Stimulated activated CD4-positive, alpha-beta T cell treated with anti-CD3 and anti-CD28 coated beads, Interleukin-1b, Interleukin-23, amount 100 ng/mL, for 48 hours (primary cell): ENCODE data around the gene DHRS3.

Experiments used
- DNase-seq: peaks from one replicate; pipeline ENCODE4 v3.0.0-alpha.2; 2020

DHRS3 gene

DNA sequence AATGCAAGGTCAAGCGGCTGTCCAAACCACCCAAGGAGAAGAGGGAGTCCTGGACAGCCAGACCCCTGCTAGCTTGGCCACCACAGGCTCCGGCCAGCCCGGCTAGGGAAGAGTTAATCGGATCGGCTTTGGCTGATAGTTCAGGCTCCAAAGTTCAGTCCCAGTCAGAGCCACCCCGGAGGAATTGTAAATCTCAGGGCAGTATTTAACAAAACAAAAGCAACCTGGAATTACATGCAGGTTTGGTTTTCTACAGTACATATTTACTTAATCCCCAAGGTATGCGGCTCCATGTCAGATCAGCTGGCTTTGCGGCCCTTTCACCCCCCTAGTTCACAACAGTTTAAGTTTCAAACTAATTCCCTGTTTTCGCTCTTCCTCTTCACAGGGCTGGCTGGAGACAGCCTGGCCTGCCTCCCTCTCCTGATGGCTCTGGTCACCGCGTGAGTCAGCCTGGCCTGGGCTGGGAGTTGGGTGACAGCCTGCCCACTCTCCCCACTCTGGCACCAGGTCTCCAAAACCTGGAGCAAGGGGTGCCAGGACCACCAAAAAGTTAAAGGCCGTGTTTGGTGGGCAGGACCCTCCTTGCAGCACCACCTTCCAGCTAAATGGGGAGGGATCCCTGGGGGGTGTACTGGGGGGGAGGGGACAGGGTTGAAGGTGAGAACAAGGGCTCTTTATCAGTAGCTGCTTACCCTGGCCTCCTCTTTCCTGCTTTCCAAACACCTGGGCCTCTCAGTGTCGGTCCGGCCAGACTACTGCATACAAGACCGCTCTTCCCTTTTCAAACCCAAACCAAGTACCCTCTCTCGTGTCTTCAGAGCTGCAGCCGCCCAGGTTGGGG lies 1.9 kb downstream of the DHRS3 start:
- DNase-seq = no peak

DNA sequence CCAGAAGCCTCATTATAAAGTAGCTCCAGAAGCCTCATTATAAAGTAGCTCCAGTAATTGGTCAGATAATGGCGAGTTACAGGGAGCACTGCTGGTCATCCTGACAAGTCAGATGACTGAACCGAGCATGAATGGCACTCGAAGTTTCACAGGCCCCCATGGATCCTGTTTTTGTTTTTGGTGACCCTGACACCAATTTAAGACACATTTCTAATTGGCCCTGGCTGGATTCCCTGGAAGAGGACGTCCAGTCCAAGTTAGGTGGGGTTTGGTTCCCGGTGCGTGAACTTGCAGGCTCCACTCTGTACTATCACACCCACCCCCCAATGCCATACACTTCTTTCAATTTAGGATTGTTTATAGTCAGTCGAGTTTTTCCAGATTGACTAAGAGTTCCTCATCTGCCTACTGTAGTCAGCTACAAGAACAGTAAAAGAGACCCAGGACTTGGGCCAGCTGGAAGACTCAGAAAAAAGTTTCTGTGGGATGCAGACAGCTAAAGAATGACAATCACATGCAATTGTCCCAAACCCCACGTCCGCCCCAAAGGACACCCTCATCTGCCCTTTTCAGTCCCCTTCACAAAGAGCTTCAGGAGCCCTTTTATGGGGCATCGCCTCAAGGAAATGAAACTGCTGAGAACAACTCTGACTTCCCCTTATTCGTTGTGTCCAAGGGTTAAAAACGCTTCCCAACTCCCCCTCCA lies 2.7 kb downstream of the DHRS3 start:
- no peak for DNase-seq

DNA sequence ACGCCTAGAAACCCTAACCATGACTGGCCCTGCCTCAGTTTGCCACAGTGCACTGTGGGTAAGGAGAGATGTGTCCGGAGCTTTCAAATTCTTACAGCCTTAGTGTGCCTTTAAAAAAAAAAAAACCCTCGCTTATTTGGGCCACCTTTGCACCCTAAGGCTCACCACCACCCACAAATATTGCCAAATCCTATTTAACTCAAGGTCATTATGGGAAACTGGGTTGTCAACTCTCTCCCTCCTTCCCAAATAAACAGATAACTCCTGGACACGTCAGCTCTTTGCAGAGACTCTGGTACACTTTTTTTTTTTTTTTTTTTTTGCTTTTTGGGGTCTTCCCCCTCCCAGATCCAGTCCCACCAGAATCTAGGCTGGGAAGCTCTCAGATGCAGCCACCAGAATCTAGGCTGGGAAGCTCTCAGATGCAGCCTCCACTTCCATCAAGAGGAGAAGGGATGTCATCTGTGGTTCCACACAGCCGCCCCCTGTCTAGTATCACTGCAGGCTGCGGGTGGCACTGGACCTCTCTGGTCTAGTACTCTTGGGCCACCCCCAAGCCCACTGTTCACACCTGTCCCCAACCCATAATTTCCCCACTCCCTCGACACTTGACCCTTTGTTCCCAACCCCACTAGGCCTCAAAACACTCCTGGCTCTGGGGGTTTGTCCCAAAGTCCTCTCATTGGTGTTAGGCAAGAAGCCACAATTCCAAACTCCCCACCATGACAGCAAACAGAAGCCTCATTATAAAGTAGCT lies 3.4 kb downstream of the DHRS3 start:
- no peak for DNase-seq

DNA sequence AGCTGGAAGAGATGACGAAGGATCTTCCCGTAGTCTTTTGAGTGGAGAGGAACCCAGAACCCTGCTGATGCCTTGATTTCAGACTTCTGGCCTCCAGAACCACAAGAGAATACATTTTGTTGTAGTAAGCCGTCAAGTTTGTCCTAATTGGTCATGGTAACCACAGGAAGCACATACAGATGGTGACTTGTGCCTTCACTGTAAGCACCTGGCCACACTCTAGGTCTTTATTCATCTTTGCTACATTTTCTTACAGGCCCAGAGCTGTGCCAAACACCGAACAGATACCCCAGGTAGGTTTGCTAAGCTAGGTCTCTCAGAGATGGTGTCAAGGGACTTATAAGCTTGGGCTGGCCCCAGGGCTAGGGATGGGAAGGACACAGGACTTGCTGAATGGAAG lies 4.8 kb downstream of the DHRS3 start:
- DNase-seq = no peak

DNA sequence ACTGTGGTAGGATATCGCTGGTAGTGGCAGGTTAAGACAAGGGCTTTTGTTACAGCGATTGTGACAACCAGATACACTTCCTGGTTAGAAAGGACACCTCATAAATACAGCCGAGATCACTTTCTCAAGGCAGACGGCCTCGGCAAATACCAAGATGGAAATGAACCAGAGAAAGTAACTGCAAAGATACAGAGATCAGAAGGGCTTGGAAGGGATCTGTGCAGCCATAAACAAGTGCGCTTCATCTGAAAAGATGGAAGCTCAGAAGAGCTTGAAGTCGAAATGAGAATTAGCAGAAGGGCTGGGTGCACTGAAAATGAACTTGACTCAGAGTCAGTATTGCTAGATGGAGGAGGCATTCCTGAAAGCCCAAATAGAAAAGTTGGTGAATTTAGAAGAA lies 7.1 kb downstream of the DHRS3 start:
- no peak for DNase-seq

DNA sequence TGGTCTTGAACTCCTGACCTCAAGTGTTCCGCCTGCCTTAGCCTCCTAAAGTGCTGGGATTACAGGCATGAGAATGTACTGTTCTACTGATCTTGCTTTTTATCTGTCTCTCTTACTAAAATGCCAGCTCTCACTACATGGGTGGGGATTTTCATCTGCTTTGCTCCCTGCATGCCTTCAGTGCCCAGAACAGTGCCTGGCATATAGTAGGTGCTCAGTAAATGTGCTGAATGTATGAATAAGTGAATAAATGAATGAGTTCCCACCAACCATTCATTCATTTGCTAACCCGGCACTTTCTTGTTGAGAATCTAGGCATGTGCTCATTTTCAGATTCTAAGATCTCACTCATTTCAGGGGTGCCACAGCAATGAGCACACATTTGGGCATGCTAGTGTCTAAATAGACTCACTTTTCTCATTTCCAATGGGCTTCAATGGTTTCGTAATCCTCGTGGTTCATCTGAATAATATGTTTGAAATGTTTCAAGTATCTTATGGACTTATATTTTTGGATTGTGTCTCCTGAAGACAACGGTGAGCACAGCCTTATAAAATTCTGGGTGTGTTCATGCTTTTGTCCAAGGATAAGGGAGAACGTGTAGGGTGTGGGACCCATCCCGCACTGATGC lies 7.6 kb downstream of the DHRS3 start:
- no peak for DNase-seq

DNA sequence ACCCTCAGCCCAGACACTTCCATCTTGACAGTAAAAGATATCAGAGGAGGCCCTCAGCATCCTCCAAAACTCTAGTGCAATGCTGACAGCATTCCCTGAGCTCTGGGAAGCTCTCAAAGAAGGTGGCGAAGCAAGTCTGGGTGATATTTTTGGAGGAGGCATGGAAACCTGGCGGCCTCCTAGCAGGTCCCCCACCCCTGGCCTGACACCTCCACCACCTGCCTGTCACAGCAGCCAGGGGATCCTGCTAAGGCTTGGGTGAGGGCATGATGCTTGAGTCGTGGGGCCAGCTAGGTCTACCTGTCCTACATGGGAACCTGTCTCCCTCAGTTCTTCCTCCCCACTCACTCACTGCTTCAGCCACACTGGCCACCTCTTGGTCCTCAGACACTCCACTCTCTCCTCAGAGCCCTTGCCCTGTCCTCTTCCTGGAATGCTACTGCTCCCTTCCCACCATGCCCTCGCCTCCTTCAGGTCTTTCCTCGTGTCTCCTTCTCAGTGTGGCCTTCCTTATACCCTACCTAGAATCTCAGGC lies 8.5 kb downstream of the DHRS3 start:
- no peak for DNase-seq

DNA sequence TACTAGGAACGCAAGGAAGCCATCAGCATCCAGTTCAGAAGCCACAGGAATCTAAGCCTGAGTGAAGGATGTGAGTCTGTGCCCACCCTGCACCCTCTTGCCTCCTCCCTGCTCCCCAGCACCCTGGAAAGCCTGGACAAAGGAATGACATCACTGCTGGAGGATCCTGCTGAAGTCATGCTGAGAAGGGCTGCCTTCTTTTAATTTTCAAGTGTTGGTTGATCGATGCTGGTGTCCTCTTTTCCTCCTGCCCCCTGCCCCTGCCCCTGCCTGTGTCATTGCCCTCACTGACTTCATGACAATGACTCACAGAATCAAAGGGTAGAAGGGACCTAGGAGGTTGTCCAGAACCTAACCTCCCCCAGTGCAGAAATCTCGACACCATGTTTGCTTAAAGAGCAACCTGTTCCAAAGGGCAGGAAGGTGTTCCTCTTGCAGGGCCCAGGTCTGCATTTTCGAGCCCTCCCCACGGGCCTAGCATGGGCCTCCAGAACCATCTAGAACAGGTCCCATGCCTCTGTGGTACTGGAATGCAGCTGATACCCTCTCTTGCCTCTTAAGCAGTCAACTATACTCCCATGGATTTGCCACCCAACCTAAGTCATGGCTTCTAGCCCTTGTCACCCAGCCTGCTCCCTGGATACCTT lies 9.6 kb downstream of the DHRS3 start:
- DNase-seq = no peak

DNA sequence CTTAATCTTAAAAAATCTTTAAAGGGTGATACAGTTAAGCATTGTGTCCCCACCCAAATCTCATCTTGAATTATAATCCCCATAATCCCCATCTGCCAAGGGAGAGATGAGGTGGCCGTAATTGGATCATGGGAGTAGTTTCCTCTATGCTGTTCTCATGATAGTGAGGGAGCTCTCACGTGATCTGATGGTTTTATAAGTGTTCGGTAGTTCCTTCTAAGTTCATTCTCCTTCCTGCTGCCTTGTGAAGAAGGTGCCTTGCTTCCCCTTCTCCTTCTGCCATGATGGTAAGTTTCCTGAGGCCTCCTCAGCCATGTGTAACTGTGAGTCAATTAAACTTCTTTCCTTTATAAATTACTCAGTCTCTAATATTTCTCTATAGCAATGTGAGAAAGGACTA lies 10.7 kb downstream of the DHRS3 start:
- DNase-seq = no peak

DNA sequence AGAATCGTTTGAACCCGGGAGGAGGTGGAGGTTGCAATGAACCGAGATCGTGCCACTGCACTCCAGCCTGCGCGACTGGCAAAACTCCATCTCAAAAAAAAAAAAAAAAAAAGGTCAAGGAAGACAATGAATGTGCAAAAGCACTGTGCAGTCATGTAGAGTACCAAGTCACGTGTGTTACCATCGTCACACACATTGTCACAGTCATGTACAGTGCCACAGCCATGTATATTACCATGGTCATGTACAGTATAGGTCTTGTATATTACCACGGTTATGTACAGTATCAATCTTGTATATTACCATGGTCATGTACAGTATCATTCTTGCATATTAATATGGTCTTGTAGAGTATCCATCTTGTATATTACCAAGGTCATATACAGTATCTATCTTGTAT lies 13.0 kb downstream of the DHRS3 start:
- DNase-seq = no peak

DNA sequence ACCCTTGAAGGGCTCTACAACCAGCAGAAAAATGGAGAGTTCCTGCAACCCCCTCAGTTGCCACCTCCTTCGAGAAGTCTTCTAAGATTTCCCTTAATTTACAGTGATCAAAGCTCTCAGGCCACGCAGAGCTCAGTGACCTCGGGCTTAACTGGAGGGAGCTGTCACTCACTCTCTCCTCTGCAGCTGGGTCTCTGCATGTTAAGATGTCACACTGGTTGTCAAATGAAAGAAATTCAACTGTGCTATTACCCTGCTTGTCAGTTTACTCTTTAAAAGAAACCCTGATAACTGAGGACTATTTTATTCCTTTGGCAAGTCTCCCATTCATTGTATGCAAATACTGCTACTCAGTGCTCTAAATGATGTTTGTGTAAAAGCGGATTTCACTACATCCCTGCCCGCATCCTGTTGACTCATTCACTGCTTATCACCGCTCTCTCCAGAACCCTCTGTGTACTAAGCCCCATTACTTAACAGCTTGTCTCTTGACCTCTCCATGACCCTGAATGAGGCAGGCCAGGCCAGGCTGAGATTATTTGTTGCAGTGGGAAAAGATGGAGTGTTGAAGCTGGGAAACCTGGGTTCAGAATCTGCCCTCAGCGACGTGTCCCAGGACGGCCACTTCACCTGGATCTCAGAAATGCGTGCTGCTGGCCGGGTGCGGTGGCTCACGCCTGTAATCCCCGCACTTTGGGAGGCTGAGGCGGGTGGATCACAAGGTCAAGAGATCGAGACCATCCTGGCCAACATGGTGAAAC lies 13.7 kb downstream of the DHRS3 start:
- peak; percentile 76 for DNase-seq

DNA sequence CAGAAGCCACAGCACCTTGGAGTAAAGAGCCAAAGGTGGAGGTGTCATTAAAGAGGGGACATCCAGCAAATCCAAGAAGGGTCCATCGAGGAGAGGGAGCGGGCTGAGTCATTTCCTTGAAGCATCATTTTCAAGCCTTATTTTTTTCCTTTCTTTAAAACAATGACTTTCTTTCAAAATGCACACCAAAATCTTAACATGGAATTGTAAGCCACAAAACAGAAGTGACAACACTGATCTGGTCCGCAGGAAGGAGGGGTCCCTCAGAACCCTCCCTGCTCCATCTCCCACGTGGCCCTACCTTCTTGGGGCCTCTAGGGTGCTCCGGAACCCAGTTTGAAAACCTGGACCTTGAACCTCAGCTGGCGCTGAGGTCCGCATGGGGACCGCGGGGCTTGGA lies 14.8 kb downstream of the DHRS3 start:
- DNase-seq = no peak

DNA sequence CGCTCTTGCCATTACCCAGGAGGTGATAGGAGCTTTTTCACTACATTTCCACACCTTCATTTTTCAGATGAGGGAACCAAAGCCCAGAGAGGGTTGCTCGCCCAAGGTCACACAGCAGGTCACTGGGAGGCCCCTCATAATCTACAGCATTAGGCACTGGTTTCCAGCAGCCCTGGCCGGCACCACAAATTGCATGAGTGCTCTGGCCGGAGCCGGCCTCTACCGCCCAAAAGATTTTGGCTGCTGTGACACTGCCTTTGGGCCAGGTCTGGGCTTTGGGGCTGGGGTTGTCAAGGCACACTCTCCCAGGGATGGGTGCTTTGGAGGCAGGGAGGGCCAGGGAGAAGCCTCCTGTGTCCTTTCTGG lies 15.4 kb downstream of the DHRS3 start:
- no peak for DNase-seq

DNA sequence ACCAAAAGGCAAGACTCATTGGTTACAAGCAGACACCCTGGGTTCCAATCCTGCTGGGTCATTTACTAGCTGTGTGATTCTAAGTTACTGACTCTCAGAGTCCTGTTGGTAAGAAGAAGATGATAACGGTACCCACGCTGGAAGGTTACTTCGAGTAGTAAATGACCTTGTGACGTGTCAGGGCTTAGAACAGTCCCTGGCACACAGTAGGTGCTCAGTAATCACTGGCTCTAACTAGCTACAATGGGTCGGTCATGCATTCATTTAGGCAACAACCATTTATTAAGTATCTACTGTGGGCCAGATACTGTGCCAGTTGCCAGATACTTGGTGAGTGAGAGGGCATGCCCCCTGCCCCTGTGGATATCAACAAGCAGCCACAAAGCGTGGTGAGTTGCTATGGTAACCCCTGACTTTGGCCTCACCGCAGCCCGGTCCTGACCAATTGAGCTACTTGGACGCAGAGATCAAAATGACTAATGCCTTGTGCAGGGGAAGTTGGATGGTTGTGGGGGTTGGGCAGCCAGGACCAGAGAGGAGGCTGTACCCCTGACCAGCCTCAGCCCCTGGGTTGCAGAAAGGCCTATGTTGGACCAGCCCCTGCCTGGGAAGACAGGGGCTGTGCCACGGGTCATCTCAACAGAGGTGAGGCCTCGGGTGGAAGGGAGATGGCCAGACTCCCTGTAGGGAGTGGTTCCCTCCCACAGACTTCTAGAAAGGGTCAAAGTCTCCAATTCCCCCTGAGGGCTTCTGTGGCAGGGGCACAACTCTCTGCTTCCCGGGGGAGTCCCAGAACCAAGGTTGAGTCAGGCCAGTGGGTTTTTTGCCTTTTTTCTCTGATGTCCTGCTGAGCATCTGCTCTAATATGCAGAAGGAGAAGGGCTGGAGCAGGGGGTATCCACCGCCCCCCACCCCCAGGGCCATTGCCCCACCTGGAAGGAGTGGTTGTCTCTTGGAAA lies 16.0 kb downstream of the DHRS3 start:
- no peak for DNase-seq

DNA sequence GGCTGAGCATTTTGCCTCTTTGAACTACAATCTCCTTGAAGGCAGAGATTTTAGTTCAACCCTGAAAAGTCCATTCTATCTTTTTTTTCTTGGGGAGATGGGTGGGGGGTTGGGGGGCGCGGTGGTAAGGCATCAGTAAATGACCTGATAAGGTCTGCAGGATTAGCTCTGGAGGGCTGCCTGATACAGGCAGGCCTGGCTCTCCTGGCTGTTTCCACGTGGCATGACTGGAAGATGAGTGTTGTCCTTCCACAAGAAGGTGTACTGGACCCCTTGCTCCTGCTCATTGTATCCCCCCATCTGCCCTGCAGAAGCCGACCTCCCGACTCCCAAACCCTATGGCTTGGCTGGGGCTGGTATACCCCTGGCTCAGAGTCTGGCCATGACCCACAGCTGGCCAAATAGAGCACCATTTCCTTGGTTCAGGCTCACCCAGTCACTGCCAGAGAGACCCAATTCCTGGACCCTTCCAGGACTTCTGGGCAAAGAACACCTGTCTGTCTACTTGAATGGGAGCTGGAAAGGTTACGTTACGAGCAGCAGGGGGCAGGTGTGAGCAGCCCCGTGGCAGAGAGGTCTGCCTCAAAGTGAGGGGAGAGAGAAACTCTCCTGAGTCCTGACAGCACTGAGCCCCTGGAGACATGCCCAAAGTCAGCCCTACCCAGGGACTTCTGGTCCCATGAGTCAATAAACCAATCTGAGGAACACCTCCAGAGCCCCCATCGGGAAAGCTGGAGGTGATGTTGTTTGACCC lies 17.0 kb downstream of the DHRS3 start:
- DNase-seq = peak; percentile 37

DNA sequence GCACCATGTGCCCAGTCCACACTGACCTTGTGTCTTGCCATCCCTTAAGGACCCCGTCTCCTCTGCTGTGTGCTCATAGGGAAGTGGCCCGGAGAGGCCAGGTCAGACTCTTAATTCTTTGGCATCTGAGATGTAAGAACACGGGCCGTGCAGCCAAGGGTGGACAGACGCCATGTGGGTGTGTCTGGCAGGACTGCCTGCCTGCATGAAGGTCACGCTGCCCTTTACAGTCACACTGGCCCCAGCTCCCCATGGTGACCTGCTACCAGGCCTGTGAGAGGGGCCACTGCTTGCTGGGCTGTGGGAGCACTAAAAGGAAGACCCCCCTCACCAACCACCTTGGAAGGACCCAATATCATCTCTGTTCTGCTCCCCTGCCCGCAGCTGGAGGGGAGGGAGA lies 17.7 kb downstream of the DHRS3 start:
- DNase-seq = no peak

DNA sequence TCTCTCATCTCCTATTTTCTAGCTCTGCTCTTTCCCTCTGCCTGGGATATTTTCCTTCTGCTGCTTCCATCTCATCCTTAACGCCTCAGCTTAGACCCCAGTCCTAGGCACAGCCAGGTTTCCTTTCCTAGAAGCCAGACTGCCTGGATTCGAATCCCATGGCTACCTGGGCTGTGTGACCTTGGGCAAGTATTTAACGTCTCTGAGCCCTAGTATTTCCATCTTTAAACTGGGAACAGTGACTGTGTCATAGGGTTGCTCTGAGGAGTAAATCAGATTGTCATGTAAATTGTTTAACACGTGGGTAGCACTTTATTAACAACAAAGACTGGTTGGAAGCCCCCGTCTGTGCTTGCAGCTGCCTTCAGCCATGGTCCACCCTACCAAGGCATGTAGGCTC lies 18.4 kb downstream of the DHRS3 start:
- no peak for DNase-seq

DNA sequence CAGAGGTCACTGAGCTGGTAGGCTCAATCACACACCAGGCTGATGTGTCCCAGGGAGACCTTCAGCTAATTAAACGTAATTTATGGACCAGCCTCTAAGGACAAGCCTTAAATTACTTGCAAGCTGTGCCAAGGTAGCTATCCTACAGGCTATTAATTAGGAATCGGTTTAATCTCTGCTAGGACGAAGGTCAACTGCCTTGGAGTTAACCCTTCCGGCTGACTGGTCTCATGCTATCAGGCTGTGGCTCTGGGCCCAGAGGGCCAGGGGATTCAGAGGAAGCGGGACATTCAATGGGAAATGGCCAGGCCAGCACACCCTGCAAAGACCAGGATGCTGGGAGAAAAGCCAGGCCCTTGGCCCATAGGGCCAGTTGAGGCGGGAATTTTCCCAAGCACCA lies 19.0 kb downstream of the DHRS3 start:
- no peak for DNase-seq

DNA sequence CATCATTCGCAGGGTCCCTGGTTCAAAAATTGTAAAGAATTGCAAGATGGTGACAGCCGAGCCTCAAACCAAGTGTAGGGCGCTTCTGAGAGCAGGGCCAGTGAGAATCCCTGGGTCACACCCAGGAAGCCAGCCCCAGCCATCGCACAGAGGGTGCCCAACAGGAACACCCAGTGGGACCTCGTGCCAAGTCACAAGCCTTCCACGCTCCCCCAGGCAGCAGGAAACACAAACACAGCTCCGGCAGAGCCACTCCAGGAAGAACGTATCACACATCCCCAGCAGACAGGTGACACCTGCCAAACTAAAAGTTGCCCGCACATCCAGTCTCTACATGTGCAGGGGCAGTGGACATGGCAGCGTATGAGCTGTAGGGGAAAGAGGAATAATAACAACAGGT lies 20.2 kb downstream of the DHRS3 start:
- DNase-seq = no peak
